Neural progenitor cell (in vitro differentiated cells): ENCODE results near the gene AKR1A1.

Experiments
- CTCF ChIP-seq: fragments of 200-600 bp; sonication (generic); IDR thresholded peaks from 2 replicates; pipeline ENCODE4 v1.5.1; 2017; ENCODE audit warnings: antibody characterized with exemption, mild to moderate bottlenecking
- EZH2 ChIP-seq: fragments of 200-600 bp; sonication (generic); IDR thresholded peaks from 2 replicates; pipeline ENCODE4 v1.6.1; 2017; ENCODE audit warnings: antibody characterized with exemption, mild to moderate bottlenecking, moderate library complexity

GRCh38 chr1:45568421-45568820 lies 17.8 kb downstream of the AKR1A1 start:
- TF ChIP-seq CTCF: no peak
- TF ChIP-seq EZH2: no peak
